Endothelial cell of umbilical vein (primary cell): Measurements from ENCODE around the gene DNMT1. TPM values are rescaled to one million over a fixed set of nuclear protein-coding genes. Genes with fewer than 3 reads are reported as not detected.

ENCODE experiments used
- BruUV-seq: library from RNA; stranded (reverse); fragments of 400-500 nt; replicated peaks from 2 replicates; lab custom pipeline; 2021; lab: Mats Ljungman, UMichigan
- CTCF ChIA-PET: fragments of 300-600, 350-600 bp; sonication (Branson Sonifier 250); formaldehyde crosslinking; loops from one replicate; lab custom pipeline; 2021; ENCODE audit warnings: antibody characterized with exemption, inconsistent platforms; lab: Charles Lee
- POLR2A ChIA-PET: fragments of 300-600, 350-600 bp; sonication (Branson Sonifier 250); formaldehyde crosslinking; loops from one replicate; lab custom pipeline; 2021; ENCODE audit warnings: antibody characterized with exemption, inconsistent platforms; lab: Charles Lee
- DNase-seq: peaks from one replicate; pipeline ENCODE4 v3.0.0-alpha.2; 2011; ENCODE audit warnings: low read depth, low spot score
- FAIRE-seq: peaks from 2 replicates; lab custom pipeline; 2011; peaks lifted over from hg19 to GRCh38; lab: Jason Lieb, UNC
- H2AFZ ChIP-seq: 2 replicates; pipeline ENCODE4 v1.6.0; 2012; ENCODE audit warnings: low read depth, low read length, control low read depth, inconsistent platforms
- H3K27ac ChIP-seq: 2 replicates; pipeline ENCODE4 v1.5.1; 2011; ENCODE audit warnings: low read depth, mild to moderate bottlenecking, control low read depth, low read length, moderate library complexity; ENCODE audit not compliant: insufficient read depth
- H3K27me3 ChIP-seq, 2 experiments: 2 replicates each; pipeline versions ENCODE4 v1.6.0 to v1.6.1; 2011; ENCODE audit warnings: low read length in 2 of 2, mixed read lengths in 1 of 2; ENCODE audit not compliant: control insufficient read depth in 2 of 2, insufficient read depth in 2 of 2
- H3K36me3 ChIP-seq, 2 experiments: 2 replicates in 1 of 2; 3 replicates in 1 of 2; pipeline ENCODE4 v1.5.1; 2011; ENCODE audit warnings: low read length in 2 of 2, mild to moderate bottlenecking in 1 of 2, moderate library complexity in 1 of 2; ENCODE audit not compliant: control insufficient read depth in 2 of 2, insufficient read depth in 2 of 2; ENCODE audit errors: extremely low read depth in 1 of 2
- H3K4me1 ChIP-seq: 3 replicates; pipeline ENCODE4 v1.5.1; 2011; ENCODE audit warnings: mild to moderate bottlenecking, low read length; ENCODE audit not compliant: control insufficient read depth, insufficient read depth; ENCODE audit errors: extremely low read depth
- H3K4me2 ChIP-seq: 2 replicates; pipeline ENCODE4 v1.6.1; 2011; ENCODE audit warnings: low read length, control low read depth, mixed read lengths; ENCODE audit not compliant: insufficient read depth
- H3K4me3 ChIP-seq, 3 experiments: fragments of 200-600 bp in 1 of 3; sonication (generic), shearing (Covaris generic) in 1 of 3; replicated peaks in 1 of 3; 2 replicates each; pipeline ENCODE4 v1.5.1; 2011 to 2016; ENCODE audit warnings: control low read depth in 3 of 3, low read length in 3 of 3, mild to moderate bottlenecking in 2 of 3, inconsistent platforms in 1 of 3, low read depth in 1 of 3, moderate library complexity in 1 of 3; ENCODE audit not compliant: insufficient read depth in 1 of 3
- H3K79me2 ChIP-seq: 2 replicates; pipeline ENCODE4 v1.6.0; 2012; ENCODE audit warnings: low read length, inconsistent platforms; ENCODE audit not compliant: control insufficient read depth, insufficient read depth
- H3K9ac ChIP-seq: replicated peaks from 2 replicates; pipeline ENCODE3; 2011; ENCODE audit warnings: low read length, control low read depth; ENCODE audit not compliant: insufficient read depth; ENCODE audit errors: extremely low read depth
- H3K9me1 ChIP-seq: replicated peaks from 3 replicates; pipeline ENCODE4 v1.6.0; 2011; ENCODE audit warnings: mild to moderate bottlenecking, low read length; ENCODE audit not compliant: control insufficient read depth, insufficient read depth; ENCODE audit errors: extremely low read depth
- H3K9me3 ChIP-seq: replicated peaks from 2 replicates; pipeline ENCODE4 v1.5.1; 2012; ENCODE audit warnings: low read length, inconsistent platforms; ENCODE audit not compliant: control insufficient read depth, insufficient read depth
- H4K20me1 ChIP-seq: replicated peaks from 2 replicates; pipeline ENCODE3; 2011; ENCODE audit warnings: mild to moderate bottlenecking, low read length; ENCODE audit not compliant: control insufficient read depth, insufficient read depth; ENCODE audit errors: extremely low read depth
- EZH2 ChIP-seq: IDR thresholded peaks from 2 replicates; pipeline ENCODE4 v1.6.1; 2012; ENCODE audit warnings: borderline replicate concordance, low read depth, mild to moderate bottlenecking, moderate library complexity, low read length, inconsistent platforms; ENCODE audit not compliant: severe bottlenecking
- FOS ChIP-seq: IDR thresholded peaks from 2 replicates; pipeline ENCODE4 v1.6.1; 2011; ENCODE audit warnings: mild to moderate bottlenecking, low read length, moderate library complexity, borderline replicate concordance; ENCODE audit not compliant: insufficient read depth
- GATA2 ChIP-seq: IDR thresholded peaks from 2 replicates; pipeline ENCODE4 v1.7.0; 2011; ENCODE audit warnings: low read depth, mild to moderate bottlenecking, moderate library complexity, mixed read lengths, low read length; ENCODE audit not compliant: insufficient read length, insufficient read depth
- JUN ChIP-seq: IDR thresholded peaks from 2 replicates; pipeline ENCODE4 v1.6.1; 2011; ENCODE audit warnings: borderline replicate concordance, low read depth; ENCODE audit not compliant: insufficient read length, insufficient read depth
- MYC ChIP-seq: IDR thresholded peaks from one replicate; pipeline ENCODE4 v1.6.1; 2011; ENCODE audit warnings: mild to moderate bottlenecking, low read depth, low read length
- POLR2A ChIP-seq: IDR thresholded peaks from 2 replicates; pipeline ENCODE4 v1.6.1; 2012; ENCODE audit warnings: low read depth, mild to moderate bottlenecking, control low read depth, low read length
- POLR2AphosphoS5 ChIP-seq: IDR thresholded peaks from 2 replicates; pipeline ENCODE4 v1.6.1; 2012; ENCODE audit warnings: low read depth, mild to moderate bottlenecking, control low read depth, low read length, moderate library complexity; ENCODE audit not compliant: insufficient read depth
- dilution Hi-C: fragments of 300-500 bp; cut with MboI; formaldehyde crosslinking; loops from one replicate; pipeline ENCODE4 v1.15.0; 2019; ENCODE audit warnings: low sequenced_read_pairs; ENCODE audit not compliant: extremely low pct_ligation_motif_present
- intact Hi-C: fragments of 100-400 bp; cut with micrococcal nuclease; formaldehyde crosslinking; loops from one replicate; pipeline ENCODE4 v1.10.0; 2022
- polyA plus RNA-seq, 4 experiments: library from polyadenylated mRNA; depleted of rRNA in 3 of 4; stranded (reverse) in 3 of 4; unstranded in 1 of 4; fragments of >200 nt; gene quantifications; 2 replicates each; pipeline versions ENCODE4 v1.2.1 to v1.2.3, GENCODE V29; 2011 to 2012; ENCODE audit warnings: missing spikeins in 1 of 4
- total RNA-seq: library from RNA; stranded (reverse); gene quantifications from 2 replicates; pipeline ENCODE4 v1.2.3, GENCODE V29; 2021
- TF ChIP-seq, protein P1 (sequence below): IDR thresholded peaks from 2 replicates; pipeline ENCODE4 v1.6.1; 2011; ENCODE audit not compliant: insufficient read depth, insufficient read length
- TF ChIP-seq, protein P2 (sequence below), 2 donors: IDR thresholded peaks; 1 replicate in 1 of 2; 2 replicates in 1 of 2; pipeline ENCODE4 v1.5.1; 2011; ENCODE audit warnings: low read length in 2 of 2, mild to moderate bottlenecking in 2 of 2, moderate library complexity in 2 of 2, control low read depth in 1 of 2, inconsistent platforms in 1 of 2, low read depth in 1 of 2; ENCODE audit not compliant: insufficient read depth in 1 of 2; ENCODE audit errors: extremely low read depth in 1 of 2

DNMT1 gene
- total and polyA plus RNA-seq, 2 donors (not counting 3 experiments of a cell fraction or from before 2014, with no cell fraction given), result 53.4 to 165 TPM

DNA sequence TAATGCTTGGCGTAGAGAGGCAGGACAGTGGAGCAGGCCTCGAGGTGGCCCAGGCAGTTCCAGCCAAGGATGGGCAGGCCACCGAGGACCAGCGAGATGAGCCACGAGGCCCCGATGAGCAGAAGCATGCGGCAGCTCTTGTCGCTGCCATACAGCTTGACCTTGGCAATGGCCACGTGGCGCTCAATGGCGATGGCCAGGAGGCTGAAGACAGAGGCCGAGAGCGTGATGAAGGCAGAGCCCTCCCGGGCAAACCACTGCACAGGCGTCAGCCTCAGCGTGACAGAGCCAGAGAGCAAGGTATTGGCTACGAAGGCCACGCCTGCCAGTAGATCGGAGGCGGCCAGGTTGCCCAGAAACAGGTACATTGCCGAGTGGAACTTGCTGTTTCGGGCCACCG lies 29.6 kb upstream of the DNMT1 start:
- ChIA-PET CTCF (interaction anchor here (7.0 kb wide), 1 partner anchor 26 kb away, joined by 48 read pairs; no protein-coding TSS in a partner anchor), POLR2A (no interaction called here)
- intact Hi-C loops, result no loop called here
- no peaks in the 10 kb centered on the region for H3K36me3 ChIP-seq
- no peak overlapping the region for H3K4me2 ChIP-seq
- no peak overlapping the region for H3K4me3 ChIP-seq
- H3K9me1 ChIP-seq, result no peaks in the 10 kb centered on the region
- no peaks in the 10 kb centered on the region for H3K9me3 ChIP-seq
- dilution Hi-C loops, result no loop called here
- DNase-seq (no peak), FAIRE-seq (no peak)
- H3K79me2 ChIP-seq, result no peaks in the 10 kb centered on the region
- H4K20me1 ChIP-seq, result no peaks in the 10 kb centered on the region
- no peak overlapping the region for H2AFZ ChIP-seq
- H3K9ac ChIP-seq, result no peak overlapping the region
- no peaks in the 10 kb centered on the region for H3K4me1 ChIP-seq
- no peak overlapping the region for H3K27ac ChIP-seq
- BruUV-seq, result no TSS peak
- H3K27me3 ChIP-seq, result no peaks in the 10 kb centered on the region
- TF ChIP-seq, protein P1, sequence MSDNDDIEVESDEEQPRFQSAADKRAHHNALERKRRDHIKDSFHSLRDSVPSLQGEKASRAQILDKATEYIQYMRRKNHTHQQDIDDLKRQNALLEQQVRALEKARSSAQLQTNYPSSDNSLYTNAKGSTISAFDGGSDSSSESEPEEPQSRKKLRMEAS, result no peak
- TF ChIP-seq POLR2AphosphoS5, result no peak
- TF ChIP-seq EZH2, result no peak
- TF ChIP-seq MYC, result no peak
- no peak for TF ChIP-seq GATA2
- TF ChIP-seq JUN, result no peak
- TF ChIP-seq, protein P2, sequence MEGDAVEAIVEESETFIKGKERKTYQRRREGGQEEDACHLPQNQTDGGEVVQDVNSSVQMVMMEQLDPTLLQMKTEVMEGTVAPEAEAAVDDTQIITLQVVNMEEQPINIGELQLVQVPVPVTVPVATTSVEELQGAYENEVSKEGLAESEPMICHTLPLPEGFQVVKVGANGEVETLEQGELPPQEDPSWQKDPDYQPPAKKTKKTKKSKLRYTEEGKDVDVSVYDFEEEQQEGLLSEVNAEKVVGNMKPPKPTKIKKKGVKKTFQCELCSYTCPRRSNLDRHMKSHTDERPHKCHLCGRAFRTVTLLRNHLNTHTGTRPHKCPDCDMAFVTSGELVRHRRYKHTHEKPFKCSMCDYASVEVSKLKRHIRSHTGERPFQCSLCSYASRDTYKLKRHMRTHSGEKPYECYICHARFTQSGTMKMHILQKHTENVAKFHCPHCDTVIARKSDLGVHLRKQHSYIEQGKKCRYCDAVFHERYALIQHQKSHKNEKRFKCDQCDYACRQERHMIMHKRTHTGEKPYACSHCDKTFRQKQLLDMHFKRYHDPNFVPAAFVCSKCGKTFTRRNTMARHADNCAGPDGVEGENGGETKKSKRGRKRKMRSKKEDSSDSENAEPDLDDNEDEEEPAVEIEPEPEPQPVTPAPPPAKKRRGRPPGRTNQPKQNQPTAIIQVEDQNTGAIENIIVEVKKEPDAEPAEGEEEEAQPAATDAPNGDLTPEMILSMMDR (IDR thresholded peaks at IDR 0.05; ENCODE audit: extremely low read depth in 1 of 2, insufficient read depth in 1 of 2, low read depth in 1 of 2, low read length in 2 of 2), result no peak
- no peak for TF ChIP-seq FOS
- no peak for TF ChIP-seq POLR2A
